HG03354 (cell line): Measurements from ENCODE around the gene GFER.
"Not testable (repeated sequence)": the region's sequence is repeated elsewhere in the genome, so short reads cannot be mapped to it uniquely, and the experiment has no call there.

Experiments used
- ATAC-seq: cut with Tn5 transposase; IDR thresholded peaks from one replicate; pipeline ENCODE4 v1.9.1; 2021; ENCODE audit warnings: mild to moderate bottlenecking; ENCODE audit not compliant: unreplicated experiment, poor library complexity, severe bottlenecking

GFER gene

GRCh38 chr16:2022723-2023091, 38.7 kb downstream of the GFER start:
- ATAC-seq: no peak

- ATAC-seq: no peak
These were observed 39.4 kb downstream of the GFER start for GRCh38 chr16:2023092-2024031.

DNA sequence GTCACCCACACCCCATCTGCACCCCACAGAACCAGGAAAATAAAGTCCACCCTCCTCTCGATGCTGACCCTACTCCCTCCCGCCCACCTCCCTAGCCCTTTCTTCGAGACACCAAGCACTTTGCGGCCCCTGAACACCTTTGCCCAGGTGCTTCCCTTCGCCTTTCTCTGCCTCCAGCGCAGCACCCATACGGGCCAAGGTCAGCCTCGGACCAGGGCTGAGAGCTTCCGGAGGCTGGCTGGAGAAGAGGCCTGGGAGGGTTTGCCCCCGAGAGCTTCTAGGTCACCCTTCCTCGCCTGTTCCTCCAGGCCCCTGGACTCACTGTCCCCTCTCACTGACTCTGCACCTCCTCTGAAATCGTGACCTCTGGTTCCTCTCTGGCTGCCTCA, 40.0 kb downstream of the GFER start:
- ATAC-seq: no peak

- no peak for ATAC-seq
These were observed 41.3 kb downstream of the GFER start for GRCh38 chr16:2025251-2025650.

- no peak for ATAC-seq
These were observed 42.0 kb downstream of the GFER start for GRCh38 chr16:2025878-2026460.

DNA sequence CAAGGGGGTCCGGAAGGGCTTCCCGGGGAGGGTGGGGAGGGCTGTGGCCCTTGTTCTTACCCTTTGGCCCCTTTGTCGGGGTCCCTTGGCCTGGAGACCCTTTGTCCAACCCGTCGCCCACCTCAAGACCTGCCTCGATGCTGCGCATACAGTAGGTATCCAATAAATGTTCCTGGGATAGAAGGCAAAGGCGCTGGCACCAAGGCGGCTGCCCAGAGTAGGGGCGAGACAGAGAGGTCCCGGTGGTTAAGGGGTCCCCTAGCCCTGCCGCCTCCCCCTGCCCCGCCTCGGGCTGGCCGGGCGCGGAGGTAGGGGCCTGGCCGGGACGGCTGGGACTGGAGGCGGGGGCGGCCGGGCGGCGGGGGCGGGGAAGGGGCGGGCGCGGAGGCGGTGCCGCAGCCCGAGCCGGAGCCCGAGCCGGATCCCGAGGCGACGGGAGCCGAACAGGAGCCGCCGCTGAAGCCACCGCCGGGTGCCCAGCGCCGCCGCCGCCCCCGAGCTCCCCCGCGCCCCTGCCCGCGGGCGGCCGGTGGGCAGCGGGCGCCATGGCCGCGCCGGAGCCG, 42.5 kb downstream of the GFER start, which contains the start of gene NHERF2:
TSS of gene NHERF2 (plus strand) at position 442 of the 563 bp plus-strand sequence. CDS start at position 546, 104 bp downstream.
- no peak for ATAC-seq

DNA sequence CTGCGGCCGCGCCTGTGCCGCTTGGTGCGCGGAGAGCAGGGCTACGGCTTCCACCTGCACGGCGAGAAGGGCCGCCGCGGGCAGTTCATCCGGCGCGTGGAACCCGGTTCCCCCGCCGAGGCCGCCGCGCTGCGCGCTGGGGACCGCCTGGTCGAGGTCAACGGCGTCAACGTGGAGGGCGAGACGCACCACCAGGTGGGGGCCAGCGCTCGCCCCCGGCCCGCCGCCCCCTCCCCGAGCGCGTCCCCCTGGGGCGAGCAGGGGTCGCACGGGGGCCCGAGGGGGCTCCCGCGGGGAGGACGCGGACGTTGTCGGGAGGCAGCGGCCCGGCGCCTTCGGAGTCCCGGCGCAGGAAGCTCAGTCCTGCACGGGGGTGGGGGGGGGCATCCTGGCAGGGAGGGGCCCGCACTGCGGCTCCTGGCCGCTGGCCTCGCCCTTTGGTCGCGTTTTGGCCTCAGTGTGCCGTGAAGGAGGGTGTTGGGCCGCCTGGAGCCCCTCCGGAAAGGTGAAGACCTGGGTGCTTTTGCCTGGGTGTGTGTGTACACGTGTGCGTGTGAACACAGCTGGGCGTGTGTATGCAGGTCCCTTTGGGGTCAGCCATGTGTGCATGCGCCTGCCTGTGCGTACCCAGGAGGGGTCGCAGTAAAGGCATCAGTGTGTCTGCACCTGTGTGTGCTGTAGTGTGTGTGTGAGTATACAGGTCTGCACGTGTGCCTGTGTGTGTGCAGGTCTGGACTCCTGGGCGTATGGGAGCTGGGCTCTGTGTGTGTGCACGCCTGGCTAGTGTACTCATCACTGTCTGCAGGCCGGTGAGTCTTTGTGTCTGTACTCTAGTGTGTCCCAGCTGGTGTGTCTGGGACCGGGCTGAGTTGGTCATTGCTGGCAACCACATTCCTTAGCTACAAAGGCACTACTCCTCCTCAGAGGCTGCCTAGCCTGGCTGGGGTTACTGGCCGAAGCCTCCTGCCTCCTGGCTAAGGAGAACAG, 43.3 kb downstream of the GFER start:
- ATAC-seq: no peak

DNA sequence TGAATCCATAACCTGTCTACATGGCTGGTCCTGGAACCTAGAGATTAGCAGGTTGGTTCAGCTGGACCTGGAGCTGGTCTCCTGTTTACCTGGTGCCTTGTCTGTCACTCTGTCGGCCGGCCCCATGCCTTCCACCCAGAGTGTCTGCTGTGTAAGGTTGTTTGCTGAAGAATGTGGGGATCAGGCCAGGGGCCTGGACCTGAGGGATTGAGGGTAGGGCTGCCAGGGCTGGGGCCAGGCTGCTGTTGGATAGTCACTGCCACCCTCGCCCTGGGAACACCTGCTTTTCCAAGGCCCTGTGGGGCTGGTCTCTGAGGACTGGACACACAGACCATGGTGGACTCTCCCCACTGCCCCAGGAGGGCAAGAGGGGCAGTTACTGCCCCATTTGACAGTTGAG, 44.2 kb downstream of the GFER start:
- ATAC-seq: no peak

GRCh38 chr16:2028620-2029220, 44.7 kb downstream of the GFER start:
- ATAC-seq: no peak

- no peak for ATAC-seq
These were observed 45.4 kb downstream of the GFER start for GRCh38 chr16:2029350-2029749.

GRCh38 chr16:2030036-2030435, 46.0 kb downstream of the GFER start:
- no peak for ATAC-seq

- ATAC-seq: no peak
These were observed 47.1 kb downstream of the GFER start for GRCh38 chr16:2031081-2031577.

DNA sequence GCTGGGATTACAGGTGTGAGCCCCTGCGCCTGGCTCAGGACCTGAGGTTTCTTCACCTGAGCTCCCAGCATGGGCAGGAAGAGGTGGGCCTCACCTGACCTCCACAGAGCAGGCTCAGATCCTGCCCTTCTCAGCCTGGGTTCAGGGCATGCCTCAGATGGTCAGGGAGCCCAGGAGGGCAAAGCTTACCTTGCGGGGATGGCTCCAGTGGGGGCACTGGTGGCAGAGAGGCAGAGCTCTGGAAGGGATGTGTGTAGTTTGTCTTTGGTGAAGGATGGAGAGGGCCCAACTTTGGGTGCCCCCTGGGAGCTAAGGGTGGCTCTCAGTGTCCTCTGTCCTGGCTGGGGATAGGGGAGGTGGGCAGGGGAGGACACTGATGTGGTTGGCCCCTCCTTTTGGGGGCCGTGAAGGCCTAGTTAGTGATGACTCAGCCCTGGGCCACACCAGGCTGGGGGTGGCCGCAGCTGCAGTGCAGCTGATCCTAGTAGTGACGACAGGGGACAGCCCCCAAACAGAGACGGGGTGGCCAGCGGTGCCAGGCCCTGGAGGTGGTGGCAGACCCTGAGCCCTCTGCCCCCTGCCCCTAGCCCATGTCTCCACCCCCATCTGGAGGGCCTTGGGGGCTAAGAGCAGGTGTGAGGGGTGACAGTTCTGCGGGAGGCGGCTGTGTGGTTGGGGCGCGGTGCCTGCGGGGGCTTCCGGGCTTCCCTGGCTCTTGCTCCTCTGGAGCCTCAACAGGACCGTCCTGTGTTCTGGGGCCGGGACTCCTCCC, 48.5 kb downstream of the GFER start:
- ATAC-seq: no peak

DNA sequence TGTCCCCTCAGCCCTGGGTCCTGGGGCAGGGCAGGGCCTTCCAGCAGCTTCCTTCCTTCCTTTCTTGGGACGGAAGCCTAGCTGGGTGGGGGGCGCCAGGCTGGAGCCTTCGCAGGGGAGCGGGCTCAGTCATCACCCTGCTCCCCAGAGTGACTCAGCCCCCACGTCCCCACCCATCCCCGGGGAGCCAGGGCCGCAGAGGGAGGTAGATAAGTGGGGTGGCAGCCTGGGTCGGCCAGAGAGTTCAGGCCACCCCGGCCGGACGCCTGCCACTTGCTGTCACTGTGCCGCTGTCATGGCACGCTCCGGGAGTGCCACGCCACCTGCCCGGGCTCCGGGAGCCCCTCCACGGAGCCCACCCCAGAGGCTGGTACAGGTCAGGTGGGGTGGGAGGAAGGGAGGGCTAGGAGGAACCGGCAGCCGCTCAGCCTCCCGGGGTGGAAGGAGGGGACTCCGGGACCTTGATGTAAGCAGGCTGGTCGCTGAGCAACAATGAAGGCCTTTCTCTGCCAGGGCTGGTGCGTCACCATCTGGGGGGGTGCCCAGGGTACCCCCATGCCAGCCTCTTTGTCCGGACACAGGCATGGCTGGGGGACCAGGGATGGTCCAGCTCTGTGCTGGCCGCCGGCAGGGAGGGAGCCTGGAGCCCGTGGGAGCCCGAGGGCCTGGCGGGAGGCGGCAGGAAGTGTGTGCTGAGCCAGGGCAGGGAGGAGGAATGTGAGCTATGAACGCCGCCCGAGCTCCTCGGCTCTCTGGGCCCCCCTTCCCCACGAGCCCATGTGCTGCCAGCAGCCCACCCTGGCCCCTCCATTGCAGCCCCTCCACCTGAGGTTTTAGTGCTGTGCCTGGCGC, 49.3 kb downstream of the GFER start:
- ATAC-seq: no peak

DNA sequence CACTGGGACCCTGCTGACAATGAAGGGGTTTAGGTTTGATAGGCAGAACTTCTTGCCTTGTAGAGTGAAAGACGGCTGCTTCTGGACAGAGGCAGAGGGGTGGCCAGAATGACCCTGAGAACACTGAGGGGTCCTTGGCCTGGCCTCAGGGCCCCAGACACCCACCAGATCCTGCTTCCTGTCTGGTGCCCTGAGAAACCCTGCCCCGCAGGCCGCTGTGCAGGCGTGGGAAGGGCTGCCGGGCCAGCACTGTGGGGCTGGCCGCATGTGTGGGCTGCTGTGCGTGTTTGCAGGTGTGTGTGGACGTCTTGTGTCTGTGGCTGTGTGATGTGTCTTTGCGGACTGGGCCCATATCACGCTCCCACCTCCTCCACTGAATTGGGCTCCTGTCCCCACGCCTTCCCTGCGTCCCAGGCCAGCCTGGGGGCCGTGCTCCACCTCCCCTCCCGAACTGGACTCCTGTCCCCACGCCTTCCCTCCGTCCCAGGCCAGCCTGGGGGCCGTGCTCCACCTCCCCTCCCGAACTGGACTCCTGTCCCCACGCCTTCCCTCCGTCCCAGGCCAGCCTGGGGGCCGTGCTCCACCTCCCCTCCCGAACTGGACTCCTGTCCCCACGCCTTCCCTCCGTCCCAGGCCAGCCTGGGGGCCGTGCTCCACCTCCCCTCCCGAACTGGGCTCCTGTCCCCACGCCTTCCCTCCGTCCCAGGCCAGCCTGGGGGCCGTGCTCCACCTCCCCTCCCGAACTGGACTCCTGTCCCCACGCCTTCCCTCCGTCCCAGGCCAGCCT, 50.1 kb downstream of the GFER start:
- not testable (repeated sequence) for ATAC-seq

DNA sequence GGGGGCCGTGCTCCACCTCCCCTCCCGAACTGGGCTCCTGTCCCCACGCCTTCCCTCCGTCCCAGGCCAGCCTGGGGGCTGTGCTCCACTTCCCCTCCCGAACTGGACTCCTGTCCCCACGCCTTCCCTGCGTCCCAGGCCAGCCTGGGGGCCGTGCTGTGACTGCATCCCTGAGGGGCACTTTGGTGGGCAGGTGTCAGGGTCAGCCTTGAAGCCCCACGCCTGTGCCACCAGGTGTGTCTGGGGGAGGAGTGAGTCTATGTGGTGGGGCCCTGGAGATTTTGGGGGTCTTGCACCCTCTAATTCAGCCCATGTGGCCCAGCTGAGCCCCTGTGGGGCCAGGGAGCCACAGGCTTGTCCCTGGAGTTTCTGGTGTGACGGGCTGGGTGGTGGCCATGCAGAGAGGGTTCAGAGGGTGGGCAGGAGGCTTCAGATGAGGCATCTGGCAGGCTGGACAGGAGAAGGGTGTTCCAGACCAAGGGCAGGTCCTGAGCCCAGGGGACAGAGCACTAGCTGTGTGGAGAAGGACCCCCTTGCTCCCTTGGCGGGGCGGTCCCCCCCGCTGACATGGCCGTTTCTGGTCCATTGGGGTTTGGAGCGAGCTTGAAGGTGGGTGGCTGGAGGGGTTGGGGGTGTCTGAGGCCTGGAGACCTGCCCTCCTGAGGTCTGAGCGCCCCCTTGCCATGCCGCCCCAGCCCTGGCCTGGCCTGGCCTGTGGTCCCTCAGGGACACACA, 50.9 kb downstream of the GFER start:
- ATAC-seq: no peak
